DOHH2 (cell line): ENCODE data around the gene SNX24.

Experiments
- H3F3A ChIP-seq: fragments of 200-600 bp; sonication (generic), shearing (Covaris generic); 2 replicates; pipeline ENCODE4 v1.6.0; 2016; ENCODE audit warnings: antibody characterized with exemption, mild to moderate bottlenecking; ENCODE audit not compliant: control insufficient read depth, insufficient read depth
- H3K27ac ChIP-seq: fragments of 200-600 bp; sonication (generic); 2 replicates; pipeline ENCODE4 v1.5.1; 2014; ENCODE audit warnings: low read depth, mild to moderate bottlenecking, low read length, moderate library complexity
- H3K27me3 ChIP-seq: fragments of 200-600 bp; sonication (generic); 2 replicates; pipeline ENCODE4 v1.6.1; 2014; ENCODE audit warnings: mild to moderate bottlenecking, low read length, mixed read lengths; ENCODE audit not compliant: control insufficient read depth
- H3K36me3 ChIP-seq: fragments of 200-600 bp; sonication (generic); 2 replicates; pipeline ENCODE4 v1.6.1; 2014; ENCODE audit warnings: mild to moderate bottlenecking, low read length, moderate library complexity, mixed read lengths; ENCODE audit not compliant: control insufficient read depth
- H3K4me1 ChIP-seq: fragments of 200-600 bp; sonication (generic); 2 replicates; pipeline ENCODE4 v1.6.1; 2014; ENCODE audit warnings: mild to moderate bottlenecking, low read length, mixed read lengths; ENCODE audit not compliant: control insufficient read depth
- H3K4me2 ChIP-seq: fragments of 200-600 bp; sonication (generic); 2 replicates; pipeline ENCODE4 v1.6.0; 2014; ENCODE audit warnings: mild to moderate bottlenecking, low read length, moderate library complexity
- H3K4me3 ChIP-seq: fragments of 200-600 bp; sonication (generic); 2 replicates; pipeline ENCODE4 v1.5.1; 2014; ENCODE audit warnings: mild to moderate bottlenecking, low read length, mixed read lengths
- H3K79me2 ChIP-seq: fragments of 200-600 bp; sonication (generic); 2 replicates; pipeline ENCODE4 v1.6.1; 2014; ENCODE audit warnings: mild to moderate bottlenecking, low read length, mixed read lengths; ENCODE audit not compliant: control insufficient read depth
- H3K9me2 ChIP-seq: fragments of 200-600 bp; sonication (generic); replicated peaks from 2 replicates; pipeline ENCODE4 v1.6.1; 2014; ENCODE audit warnings: mild to moderate bottlenecking, low read length, mixed read lengths; ENCODE audit not compliant: control insufficient read depth
- H3K9me3 ChIP-seq: fragments of 200-600 bp; sonication (generic); 2 replicates; pipeline ENCODE4 v1.6.1; 2014; ENCODE audit warnings: antibody characterized with exemption, low read length, mixed read lengths; ENCODE audit not compliant: control insufficient read depth, insufficient read depth
- H4K20me1 ChIP-seq: fragments of 200-600 bp; sonication (generic); 2 replicates; pipeline ENCODE4 v1.6.0; 2014; ENCODE audit warnings: low read depth, mild to moderate bottlenecking, antibody characterized with exemption, low read length, moderate library complexity; ENCODE audit not compliant: control insufficient read depth, insufficient read depth
- CTCF ChIP-seq: fragments of 200-600 bp; sonication (generic); IDR thresholded peaks from one replicate; pipeline ENCODE4 v1.5.1; 2014; ENCODE audit warnings: antibody characterized with exemption, mild to moderate bottlenecking, low read depth, low read length; ENCODE audit not compliant: poor library complexity, severe bottlenecking
- EZH2phosphoT487 ChIP-seq: fragments of 200-600 bp; sonication (generic); IDR thresholded peaks from 2 replicates; pipeline ENCODE4 v1.6.1; 2017; ENCODE audit warnings: borderline replicate concordance, mild to moderate bottlenecking, antibody characterized with exemption, low read length, moderate library complexity, mixed read lengths

Gene SNX24

GRCh38 chr5:122863240-122863639, 17.8 kb downstream of the SNX24 start:
- Histone ChIP-seq H3K36me3 (no peaks in the 10 kb centered on the region), H3K27me3 (no peaks in the 10 kb centered on the region), H3K4me3 (no peak overlapping the region), H3K9me2 (no peaks in the 10 kb centered on the region), H4K20me1 (no peaks in the 10 kb centered on the region), H3K27ac (no peak overlapping the region), H3K4me1 (no peaks in the 10 kb centered on the region), H3K4me2 (no peak overlapping the region), H3K9me3 (no peaks in the 10 kb centered on the region), H3K79me2 (no peaks in the 10 kb centered on the region), H3F3A (no peaks in the 10 kb centered on the region)
- no peak for TF ChIP-seq EZH2phosphoT487
- TF ChIP-seq CTCF, result no peak

- H3K27ac ChIP-seq, result no peak overlapping the region
- H3K4me1 ChIP-seq, result no peaks in the 10 kb centered on the region
- no peak overlapping the region for H3K4me2 ChIP-seq
- H3K79me2 ChIP-seq, result no peaks in the 10 kb centered on the region
- H3K27me3 ChIP-seq, result no peaks in the 10 kb centered on the region
- H3K36me3 ChIP-seq, result no peaks in the 10 kb centered on the region
- no peaks in the 10 kb centered on the region for H4K20me1 ChIP-seq
- H3K9me3 ChIP-seq, result no peaks in the 10 kb centered on the region
- TF ChIP-seq CTCF (no peak), EZH2phosphoT487 (no peak)
- H3K9me2 ChIP-seq, result no peaks in the 10 kb centered on the region
- no peaks in the 10 kb centered on the region for H3F3A ChIP-seq
- H3K4me3 ChIP-seq, result no peak overlapping the region
Observed at GRCh38 chr5:122863721-122864120, 18.3 kb downstream of the SNX24 start.

DNA sequence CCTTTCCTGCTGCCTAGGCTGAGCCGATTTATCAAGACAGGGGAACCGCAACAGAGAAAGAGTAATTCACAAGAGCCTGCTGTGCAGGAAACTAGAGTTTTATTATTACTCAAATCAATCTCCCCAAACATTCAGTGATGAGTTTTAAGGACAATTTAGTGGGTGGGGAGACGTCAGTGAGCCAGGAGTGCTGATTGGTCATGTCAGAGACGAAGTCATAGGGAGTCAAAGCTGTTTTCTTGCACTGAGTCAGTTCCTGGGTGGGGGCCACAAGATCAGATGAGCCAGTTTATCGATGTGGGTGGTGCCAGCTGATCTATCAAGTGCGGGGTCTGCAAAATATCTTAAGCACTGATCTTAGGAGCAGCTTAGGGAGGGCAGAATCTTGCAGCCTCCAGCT, 19.0 kb downstream of the SNX24 start:
- Histone ChIP-seq H3K36me3 (no peaks in the 10 kb centered on the region), H3K4me2 (no peak overlapping the region), H3K27me3 (no peaks in the 10 kb centered on the region), H3K27ac (no peak overlapping the region), H3K9me3 (no peaks in the 10 kb centered on the region), H3K4me3 (no peak overlapping the region), H3K9me2 (no peaks in the 10 kb centered on the region), H3K4me1 (no peaks in the 10 kb centered on the region), H3K79me2 (no peaks in the 10 kb centered on the region), H4K20me1 (no peaks in the 10 kb centered on the region), H3F3A (no peaks in the 10 kb centered on the region)
- TF ChIP-seq EZH2phosphoT487, result no peak
- TF ChIP-seq CTCF, result no peak

- H3K4me2 ChIP-seq, result no peak overlapping the region
- no peaks in the 10 kb centered on the region for H3F3A ChIP-seq
- no peaks in the 10 kb centered on the region for H3K36me3 ChIP-seq
- TF ChIP-seq CTCF (no peak), EZH2phosphoT487 (no peak)
- no peaks in the 10 kb centered on the region for H3K4me1 ChIP-seq
- no peaks in the 10 kb centered on the region for H3K27me3 ChIP-seq
- no peaks in the 10 kb centered on the region for H3K9me3 ChIP-seq
- no peaks in the 10 kb centered on the region for H4K20me1 ChIP-seq
- no peaks in the 10 kb centered on the region for H3K9me2 ChIP-seq
- H3K27ac ChIP-seq, result no peak overlapping the region
- no peak overlapping the region for H3K4me3 ChIP-seq
- no peaks in the 10 kb centered on the region for H3K79me2 ChIP-seq
Observed at GRCh38 chr5:122864842-122865241, 19.4 kb downstream of the SNX24 start.
